EL (cell line): ENCODE results near the gene PXMP4.

Source experiments
- DNase-seq: peaks from one replicate; pipeline ENCODE4 v3.0.0-alpha.2; 2016

Gene PXMP4

DNA sequence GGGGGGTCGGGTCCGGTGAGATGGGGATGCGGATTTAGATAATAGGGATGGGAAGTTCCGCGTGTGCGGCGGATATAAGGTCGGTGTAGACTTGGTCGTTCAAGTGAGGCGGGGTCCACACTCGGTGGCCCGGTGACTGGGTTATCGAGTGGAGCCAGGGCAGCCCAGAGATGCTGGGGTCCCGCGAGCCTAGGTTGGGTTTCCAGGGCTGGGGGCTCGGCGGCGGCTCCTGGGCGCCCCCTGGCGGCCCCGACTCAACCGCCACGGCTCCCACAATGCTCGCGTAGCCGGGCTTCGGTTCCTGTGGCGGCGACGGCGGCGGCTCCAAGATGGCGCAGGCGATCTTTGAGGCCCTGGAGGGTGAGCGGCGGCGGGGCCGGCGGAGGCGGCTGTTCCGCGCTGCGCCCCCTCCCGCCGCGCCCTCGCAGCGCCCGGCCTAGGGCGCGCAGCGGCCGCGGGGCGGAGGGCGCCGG lies 11.6 kb upstream of the PXMP4 start, which contains the start of gene ZNF341:
ZNF341 (plus strand) TSS at position 304 of the 473 bp plus-strand sequence; CDS start at position 330, 26 bp downstream.
- DNase-seq = peak; percentile 85

DNA sequence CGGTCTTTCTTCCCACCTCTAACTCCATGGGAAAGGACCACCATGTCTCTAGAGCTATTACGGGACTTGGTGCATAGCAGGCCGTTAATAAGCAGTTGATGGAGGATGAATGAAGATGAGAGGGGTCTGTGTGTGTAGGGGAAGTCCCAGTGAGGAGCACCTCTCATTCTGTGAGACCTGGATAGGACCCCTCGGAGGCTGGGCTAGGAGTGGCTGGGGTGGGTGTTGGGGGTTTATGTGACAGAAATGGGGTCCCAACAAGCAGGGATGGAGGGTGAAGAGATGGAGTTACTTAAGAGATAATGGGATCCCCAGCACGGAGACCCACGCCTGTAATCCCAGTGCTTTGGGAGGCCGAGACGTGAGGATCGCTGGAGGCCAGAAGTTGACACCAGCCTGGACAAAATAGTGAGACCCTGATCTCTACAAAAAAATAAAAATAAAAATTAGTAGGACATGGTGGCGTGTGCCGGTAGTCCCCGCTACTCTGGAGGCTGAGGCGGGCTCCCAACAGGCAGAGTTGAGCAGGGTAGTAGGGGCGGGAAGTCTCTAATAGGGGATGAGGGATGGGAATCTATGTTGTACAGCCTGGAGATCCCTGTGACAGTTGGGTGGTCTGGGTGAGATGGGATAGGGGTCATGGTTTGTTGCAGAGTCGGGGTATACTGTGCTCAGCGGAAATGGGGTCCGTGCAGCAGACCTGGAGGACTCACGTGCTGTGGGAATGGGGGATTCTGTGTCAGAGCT lies 11.0 kb upstream of the PXMP4 start:
- DNase-seq = no peak

DNA sequence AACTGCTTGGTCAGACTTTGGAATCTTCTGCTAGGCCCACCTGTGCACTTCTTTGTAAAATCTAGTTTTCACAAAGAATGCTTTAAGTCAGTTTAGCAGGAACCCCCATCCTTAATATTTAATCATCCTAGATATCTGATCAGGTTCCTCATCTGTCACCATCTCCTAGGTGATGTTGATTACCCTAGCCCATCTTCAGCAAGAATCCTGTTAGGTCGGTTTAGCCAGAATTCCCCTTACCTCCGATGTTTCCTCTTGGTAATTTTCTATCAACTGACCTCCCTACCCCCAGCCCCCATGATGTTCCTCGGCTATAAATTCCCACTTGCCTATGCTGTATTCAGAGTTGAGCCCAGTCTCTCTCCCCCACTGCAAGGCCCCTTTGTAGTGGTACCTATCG lies 9.0 kb upstream of the PXMP4 start:
- DNase-seq = no peak

DNA sequence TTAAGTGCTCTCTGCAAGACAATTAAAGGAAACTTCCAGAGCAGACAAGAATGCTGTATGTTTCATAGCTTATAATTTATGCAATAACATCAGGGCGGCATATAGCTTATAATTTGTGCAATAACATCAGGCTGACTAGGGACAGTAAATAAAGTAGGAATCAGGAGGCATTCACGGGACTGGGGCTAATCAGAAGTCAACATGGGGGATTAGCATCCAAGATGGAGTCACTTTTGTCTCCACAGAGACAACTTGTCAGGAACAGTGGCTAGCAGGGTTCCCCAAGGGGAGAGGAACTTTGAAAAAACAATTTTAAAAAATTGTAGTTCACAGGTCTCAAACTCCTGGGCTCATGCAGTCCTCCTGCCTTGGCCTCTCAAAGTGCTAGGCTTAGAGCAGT lies 8.4 kb upstream of the PXMP4 start:
- no peak for DNase-seq

DNA sequence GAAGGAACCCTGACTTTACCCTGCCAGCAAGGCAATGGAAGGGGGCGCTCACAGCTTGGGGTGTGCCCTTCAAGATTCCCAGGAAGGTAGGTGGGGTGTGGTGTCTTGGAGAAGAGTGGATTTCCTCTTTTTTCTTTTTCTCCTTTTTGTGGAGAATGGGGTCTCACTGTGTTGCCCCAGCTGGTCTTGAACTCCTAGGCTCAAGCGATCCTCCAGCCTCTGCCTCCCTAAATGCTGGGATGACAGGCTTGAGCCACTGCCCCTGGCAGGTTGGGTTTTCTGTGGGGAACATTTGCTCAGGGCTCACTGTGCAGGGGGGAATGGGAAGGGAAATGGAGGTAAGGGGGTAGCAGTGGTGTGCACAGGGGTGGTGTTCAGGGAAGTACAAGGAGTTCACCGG lies 7.7 kb upstream of the PXMP4 start:
- no peak for DNase-seq

DNA sequence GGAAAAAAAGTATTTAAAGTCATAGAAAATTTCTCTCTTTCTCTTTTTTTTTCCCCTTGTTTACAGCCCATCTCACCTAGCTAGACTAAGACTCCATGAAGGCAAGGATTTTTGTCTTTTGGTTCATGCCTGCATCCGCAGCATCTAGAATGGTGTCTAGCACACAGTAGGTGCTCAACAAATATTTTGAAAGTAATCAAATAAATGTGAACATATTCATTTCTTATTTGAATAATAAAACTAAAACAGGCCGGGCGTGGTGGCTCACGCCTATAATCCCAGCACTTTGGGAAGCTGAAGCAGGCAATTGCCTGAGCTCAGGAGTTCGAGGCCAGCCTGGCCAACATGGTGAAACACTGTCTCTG lies 7.0 kb upstream of the PXMP4 start:
- no peak for DNase-seq

DNA sequence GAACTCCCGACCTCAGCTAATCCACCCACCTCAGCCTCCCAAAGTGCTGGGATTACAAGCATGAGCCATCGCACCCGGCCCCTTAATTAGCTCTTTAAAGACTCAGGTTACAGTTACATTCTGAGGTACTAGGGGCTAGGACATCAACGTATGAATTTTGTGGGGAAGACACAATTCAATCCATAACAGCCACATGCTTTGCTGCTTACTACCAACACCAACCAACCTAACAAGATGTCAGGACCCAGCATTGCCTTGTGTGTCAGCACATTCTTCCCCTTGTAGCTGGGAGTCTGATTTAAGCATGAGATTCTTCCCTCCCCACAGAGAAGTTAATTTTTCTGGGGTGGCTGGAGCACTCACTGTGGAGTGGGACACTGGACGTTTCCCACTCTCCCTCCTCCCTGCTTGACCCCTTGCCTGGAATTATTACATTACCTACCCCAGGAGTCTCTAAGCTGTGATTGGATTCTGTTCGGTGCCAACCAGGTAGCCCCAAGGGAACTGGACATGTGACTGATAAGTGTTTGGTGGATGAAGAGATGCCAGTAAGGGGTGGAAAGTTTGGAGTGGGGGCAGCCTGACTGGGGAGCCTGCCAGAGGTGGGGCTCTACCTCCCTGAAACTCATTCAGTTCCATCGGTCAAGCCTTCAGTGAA lies 5.6 kb upstream of the PXMP4 start:
- no peak for DNase-seq

DNA sequence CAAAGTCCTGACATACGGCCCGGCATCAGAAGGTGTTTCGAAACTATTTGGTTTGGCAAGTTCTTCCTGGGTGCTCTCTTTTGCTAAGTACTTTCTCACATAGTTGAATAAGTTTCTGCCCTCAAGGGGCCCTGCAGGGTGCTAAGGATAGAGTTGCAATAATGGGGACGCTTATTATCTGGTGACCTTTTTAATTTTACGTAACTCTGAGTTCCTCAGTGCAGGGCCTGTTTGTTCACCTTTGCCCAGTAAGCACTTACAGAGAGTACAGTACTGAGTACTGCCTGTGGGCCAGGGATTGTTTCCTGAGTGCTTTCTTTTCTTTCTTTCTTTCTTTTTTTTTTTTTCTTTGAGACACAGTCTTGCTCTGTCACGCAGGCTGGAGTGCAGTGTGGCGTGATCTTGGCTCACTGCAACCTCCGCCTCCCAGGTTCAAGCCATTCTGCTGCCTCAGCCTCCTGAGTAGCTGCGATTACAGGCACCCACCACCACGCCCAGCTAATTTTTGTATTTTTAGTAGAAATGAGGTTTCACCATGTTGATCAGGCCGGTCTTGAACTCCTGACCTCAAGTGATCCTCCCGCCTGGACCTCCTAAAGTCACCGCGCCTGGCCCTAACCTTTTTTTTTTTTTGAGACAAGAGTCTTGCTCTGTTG lies 4.5 kb upstream of the PXMP4 start:
- no peak for DNase-seq

DNA sequence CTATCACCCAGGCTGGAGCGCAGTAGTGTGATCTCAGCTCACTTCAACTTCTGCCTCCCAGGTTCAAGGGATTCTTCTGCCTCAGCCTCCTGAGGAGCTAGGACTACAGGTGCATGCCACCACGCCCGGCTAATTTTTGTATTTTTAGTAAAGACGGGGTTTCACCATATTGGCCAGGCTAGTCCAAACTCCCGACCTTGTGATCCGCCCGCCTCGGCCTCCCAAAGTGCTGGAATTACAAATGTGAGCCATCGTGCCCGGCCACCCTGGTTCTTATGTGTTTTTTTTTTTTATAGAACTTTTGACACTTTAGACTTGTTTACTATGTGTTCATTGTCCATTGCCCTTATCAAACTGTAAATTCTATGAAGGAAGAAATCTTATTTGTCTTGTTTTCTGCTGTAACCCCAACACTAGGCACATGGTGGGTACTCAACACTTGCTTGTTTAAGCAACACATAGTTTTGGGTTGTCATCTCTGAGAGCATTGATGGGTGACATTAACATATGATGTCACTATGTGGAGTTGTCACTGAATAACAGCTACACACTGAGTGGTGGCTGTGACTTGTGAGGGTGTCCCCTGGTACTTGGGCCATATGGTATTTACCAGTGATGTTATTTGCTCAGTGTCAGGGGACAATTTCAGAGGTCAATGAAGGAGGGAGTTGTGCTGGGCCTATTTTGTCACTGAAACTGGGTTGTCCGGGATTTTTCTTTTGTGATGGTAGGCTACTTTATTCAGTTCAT lies 1.5 kb upstream of the PXMP4 start:
- no peak for DNase-seq

DNA sequence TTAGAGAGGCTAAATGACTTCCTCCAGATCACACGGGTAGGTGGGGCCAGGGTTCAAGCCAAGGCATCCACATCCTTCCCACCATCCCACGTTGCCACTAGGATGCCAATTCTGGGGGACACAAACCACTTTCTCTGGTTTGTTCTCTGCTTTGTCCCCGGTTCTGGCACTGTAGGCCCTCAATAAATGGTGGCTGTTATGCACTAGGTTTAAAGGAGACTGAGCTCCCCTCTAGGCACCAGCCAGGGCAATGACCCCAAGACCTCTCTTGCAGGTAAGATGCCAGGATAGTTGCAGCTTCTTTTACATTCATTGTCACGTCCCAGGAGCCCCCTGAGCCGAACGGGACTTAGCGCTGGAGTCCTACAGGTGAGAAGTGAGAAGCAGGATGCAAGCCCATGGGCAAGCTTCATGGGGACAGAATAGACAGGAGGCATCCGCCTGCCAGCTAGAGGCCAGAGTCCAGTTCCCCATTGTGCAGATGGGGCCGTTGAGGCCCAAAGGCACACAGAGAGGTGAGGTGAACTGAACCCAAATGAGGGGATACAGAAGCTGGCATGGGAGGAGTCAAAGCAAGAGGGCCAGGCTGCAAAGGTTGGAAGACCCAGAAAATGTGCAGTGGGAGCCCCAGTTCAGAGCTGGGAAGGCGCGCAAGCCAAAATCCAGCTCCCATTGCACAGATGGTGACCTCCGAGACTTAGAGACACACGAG lies 677 bp downstream of the PXMP4 start:
- peak; percentile 4 for DNase-seq

DNA sequence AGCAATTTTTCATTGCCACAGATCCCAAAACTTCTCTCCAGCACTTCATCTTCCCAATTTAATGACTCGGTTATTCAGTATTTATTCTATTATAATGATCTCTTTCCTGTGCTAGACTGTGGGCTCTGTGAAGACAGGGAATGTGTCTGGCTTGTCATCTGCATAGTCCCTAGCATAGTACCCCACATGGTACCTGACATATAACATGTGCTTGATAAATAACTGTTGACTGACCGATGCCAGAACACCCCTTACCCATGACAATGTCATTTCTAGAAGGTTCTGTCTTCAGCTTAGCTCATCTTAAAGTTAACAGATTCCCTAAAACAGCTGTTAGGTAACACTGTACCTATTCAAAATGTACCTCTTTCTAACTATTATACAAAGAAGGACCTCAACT lies 3.6 kb downstream of the PXMP4 start:
- DNase-seq = no peak

DNA sequence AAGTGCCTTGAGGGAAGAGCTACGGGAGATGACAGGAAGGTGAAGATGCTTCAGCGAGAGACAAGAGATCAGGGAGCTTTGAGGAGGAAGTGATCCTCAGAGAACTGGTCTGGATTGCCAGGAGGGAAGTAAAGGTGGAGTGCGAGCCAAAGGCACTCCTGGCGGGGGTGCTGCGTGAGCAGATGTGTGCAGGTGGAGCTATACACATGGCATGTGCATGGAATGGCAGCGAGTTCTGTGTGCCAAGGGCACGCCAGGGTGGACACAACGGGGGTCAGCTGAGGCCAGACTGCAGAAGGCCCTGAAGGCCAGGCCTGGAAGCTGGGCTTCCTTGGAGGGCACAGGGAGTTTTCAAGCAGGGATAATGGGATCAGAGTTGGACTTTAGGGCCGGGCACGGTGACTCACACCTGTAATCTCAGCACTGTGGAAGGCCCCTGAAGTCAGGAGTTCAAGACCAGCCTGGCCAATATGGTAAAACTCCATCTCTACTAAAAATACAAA lies 6.2 kb downstream of the PXMP4 start:
- DNase-seq = no peak

DNA sequence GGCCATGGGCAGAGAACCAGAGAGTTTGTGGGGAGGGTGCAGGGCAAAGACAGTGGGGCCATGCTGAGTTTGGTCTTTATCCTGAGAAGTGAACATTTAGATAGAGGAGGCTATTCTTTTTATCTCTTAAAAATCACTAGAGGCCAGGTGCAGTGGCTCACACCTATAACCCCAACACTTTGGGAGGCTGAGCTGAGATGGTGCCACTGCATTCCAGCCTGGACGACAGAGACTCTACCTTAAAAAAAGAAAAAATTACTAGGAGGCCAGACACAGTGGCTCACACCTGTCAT lies 8.7 kb downstream of the PXMP4 start:
- no peak for DNase-seq

DNA sequence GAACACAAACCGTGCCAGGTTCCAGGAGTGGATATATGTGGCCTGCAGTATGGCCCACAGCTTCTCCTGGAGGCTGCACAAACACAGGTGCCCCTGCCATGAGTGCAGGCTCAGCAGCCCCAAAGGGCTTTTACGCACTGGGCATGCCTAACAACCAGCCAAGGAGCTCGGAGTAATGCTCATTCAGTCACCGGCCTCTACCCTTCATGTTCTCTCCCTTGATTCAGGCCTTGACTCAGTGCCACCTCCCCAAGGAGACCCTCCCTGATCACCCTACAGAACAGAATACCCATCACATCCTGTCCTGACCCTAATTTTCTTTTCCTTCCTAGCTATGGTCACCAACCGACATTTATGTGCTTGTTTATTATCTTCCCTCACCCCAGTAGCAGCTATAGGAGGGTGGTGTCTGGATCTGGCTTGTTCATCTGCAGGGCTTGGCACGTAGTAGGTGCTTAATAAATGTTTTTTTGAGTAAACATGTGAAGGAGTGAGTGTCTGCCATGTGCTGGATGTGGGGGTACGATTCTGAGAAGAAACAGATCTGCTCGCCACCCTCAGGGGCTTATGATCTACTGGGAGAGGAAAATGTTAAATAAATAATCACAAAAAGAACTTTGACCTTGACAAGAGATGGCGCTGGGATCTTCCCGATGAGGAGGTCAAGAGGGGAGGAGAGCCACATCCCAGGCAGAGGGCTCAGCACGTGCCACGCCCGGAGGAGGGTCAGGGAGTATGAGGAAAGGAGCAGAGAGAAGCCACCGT lies 9.2 kb downstream of the PXMP4 start:
- DNase-seq = no peak

DNA sequence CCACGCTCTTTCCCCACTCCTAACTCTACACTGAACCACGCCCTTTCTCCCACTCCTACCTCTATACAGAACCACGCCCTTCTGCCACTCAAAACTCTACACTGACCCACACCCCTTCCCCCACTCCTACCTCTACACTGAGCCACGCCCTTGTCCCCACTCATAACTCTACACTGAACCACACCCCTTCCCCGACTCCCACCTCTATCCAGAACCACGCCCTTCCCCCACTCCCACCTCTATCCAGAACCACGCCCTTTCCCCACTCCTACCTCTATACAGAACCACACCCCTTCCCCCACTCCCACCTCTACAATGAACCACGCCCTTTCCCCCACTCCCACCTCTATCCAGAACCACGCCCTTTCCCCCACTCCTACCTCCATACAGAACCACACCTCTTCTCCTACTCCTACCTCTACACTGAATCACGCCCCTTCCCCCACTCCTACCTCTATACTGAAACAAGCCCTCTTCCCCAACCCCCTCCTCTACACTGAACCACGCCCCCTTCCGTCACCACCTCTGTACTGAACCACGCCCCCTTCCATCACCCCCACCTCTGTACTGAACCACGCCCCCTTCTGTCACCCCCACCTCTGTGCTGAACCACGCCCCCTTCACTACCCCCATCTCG lies 10.1 kb downstream of the PXMP4 start:
- DNase-seq = no peak

DNA sequence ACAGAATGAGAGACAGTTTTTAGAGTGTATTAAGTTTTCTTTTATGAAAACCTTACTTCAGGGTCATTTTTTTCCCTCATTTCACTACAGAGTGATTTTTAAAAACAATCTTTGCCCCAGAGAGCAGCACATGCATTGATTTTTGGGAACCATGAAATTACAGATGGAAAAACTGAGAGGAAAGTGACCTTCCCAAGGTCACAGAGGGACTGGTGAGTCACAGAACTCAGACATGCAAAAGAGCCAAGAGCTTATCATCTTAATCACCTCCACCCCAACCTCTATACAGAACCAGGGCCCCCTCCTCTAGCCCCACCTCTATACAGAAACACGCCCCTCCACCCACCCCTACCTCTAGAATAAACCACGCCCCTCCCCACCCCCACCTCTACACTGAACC lies 10.7 kb downstream of the PXMP4 start:
- no peak for DNase-seq

DNA sequence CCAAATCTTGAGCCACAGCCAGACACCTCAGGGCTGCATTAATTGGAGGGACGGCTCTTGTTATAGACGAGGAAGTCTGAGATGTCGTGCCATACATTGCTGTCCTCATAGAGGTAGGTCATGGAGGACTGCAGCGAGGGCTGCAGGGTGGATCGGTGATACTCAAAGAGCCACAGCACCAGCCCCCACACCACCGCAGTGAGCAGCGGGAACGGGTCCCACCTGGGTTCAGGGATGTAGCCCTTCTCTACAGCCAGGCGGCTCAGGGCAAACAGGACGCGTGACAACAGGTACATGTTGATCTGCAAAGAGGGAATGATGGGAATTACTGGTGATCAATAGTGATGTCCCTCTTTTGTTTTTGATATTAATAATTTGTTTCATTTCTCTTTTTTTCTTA lies 12.4 kb downstream of the PXMP4 start:
- no peak for DNase-seq

DNA sequence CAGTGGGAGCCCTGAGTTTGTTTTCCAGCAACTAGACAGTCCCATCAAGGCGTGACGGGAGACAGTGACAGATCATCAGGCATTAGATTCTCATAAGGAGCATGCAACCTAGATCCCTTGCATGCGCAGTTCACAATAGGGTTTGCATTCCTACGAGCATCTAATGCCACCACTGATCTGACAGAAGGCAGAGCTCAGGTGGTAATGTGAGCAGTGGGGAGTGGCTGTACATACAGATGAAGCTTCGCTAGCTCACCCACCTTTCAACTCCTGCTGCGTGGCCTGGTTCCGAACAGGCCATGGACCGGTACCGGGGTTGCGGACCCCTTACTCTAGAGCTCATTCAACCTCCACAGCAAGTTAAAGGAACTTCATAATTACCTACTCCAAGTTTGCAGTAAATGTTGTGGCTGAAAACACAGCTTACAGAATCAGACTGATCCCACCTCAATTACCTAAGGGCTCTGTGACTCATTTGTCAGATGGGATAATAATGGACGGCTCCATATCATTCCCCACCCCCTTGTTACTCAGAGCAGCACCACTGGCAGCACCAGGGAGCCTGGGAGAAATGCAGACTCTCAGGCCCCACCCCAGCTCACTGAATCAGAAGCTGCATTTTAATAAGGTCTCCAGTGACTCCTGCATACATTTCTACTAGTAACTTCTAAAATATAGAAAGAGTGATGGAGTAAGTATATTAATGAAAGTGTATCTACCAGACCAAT lies 15.7 kb downstream of the PXMP4 start:
- no peak for DNase-seq

DNA sequence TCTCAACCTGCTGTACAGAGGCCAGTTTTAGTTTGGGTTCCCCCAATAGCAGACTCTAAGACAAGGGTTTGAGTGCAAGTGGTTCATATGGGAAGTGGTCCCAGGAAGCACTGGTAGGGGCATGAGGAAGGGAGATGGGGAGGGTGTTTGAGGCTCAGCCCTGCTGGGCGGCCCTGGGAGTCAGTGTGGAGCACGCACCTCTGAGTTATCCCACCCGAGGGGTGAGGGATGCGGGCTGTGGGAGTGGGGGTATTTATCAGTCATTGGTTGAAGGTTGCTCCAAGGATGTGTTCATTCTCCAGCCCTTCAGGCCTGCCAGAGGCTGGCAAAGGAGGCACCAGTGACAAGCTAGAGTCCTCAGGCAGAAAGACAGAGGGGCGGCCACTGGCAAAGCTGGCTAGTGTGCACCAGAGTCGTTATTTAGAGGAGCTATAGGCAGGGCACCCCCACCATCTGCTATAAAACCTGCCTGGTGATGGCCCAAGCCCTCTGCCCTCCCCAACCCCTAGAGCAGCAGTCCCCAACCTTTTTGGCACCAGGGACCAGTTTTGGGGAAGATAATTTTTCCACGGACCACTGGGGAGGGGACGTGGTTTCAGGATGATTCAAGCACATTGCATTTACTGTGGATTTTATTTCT lies 16.5 kb downstream of the PXMP4 start:
- DNase-seq = no peak

DNA sequence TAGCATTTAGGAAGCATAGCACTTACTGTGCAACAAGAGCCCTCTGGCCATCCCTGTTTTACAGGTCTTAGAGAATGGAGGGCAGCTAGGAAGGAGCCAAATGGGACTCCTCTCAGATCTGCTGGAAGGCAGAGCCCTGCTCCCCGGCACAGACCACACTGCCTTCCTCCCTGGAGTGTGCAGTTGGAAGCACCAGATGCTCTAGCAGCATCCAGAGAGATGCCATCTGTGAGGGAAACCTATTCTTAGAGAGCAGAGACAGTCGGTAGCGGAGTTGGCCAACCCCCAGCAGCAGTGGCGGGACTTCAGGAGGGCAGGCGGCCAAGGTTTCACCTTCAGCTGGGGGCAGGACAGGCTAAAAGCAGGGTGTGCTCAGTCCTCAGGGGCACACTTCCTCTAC lies 17.2 kb downstream of the PXMP4 start:
- DNase-seq = no peak
